IPS DF 6.9 (cell line): ENCODE measurements around the gene GFPT1.

Experiments
- DNase-seq: peaks from one replicate; pipeline ENCODE4 v3.0.0-alpha.2; 2013; ENCODE audit warnings: low read depth, low spot score
- H3K27ac ChIP-seq: one replicate; pipeline ENCODE4 v1.5.1; 2013; ENCODE audit warnings: low read length, control low read depth
- H3K27me3 ChIP-seq: 2 replicates; pipeline ENCODE4 v1.6.1; 2013; ENCODE audit warnings: mild to moderate bottlenecking, low read length; ENCODE audit not compliant: control insufficient read depth, insufficient read depth
- H3K36me3 ChIP-seq: 2 replicates; pipeline ENCODE4 v1.6.1; 2013; ENCODE audit warnings: low read length; ENCODE audit not compliant: control insufficient read depth, insufficient read depth
- H3K4me1 ChIP-seq: 2 replicates; pipeline ENCODE4 v1.6.1; 2013; ENCODE audit warnings: low read length; ENCODE audit not compliant: control insufficient read depth, insufficient read depth
- H3K4me3 ChIP-seq: 2 replicates; pipeline ENCODE4 v1.5.1; 2013; ENCODE audit warnings: mild to moderate bottlenecking, low read length
- H3K9me3 ChIP-seq: 2 replicates; pipeline ENCODE4 v1.6.1; 2013; ENCODE audit warnings: low read length, inconsistent platforms; ENCODE audit not compliant: control insufficient read depth, insufficient read depth
- WGBS: extraction: QIAGEN DNeasy Blood & Tissue Kit; methylation state at CpG from one replicate; pipeline ENCODE4 v1.1.7; 2013; ENCODE audit warnings: mixed read lengths, missing lambda C conversion rate; ENCODE audit not compliant: insufficient read length, insufficient coverage; 5-methylcytosine and 5-hydroxymethylcytosine counted together

Gene GFPT1

GRCh38 chr2:69405306-69405705 lies 18.3 kb upstream of the GFPT1 start:
- no peaks in the 10 kb centered on the region for H3K27me3 ChIP-seq
- H3K27ac ChIP-seq: no peak overlapping the region
- no peak overlapping the region for H3K4me3 ChIP-seq
- H3K36me3 ChIP-seq: peaks cover 2% of the 10 kb centered on the region; the same call in 1 of the 2 replicates
- no peaks in the 10 kb centered on the region for H3K9me3 ChIP-seq
- DNase-seq: no peak
- no peaks in the 10 kb centered on the region for H3K4me1 ChIP-seq

- H3K36me3 ChIP-seq: 0 out of 2 replicates have a peak, but pooled peaks cover 2% of the 10 kb centered on the region
- H3K27me3 ChIP-seq: no peaks in the 10 kb centered on the region
- no peak for DNase-seq
- no CpG with 5 or more reads among the region's 3 CpGs for WGBS
- H3K4me3 ChIP-seq: no peak overlapping the region
- H3K9me3 ChIP-seq: no peaks in the 10 kb centered on the region
- H3K4me1 ChIP-seq: no peaks in the 10 kb centered on the region
- no peak overlapping the region for H3K27ac ChIP-seq
Observed at GRCh38 chr2:69400121-69400520, 13.1 kb upstream of the GFPT1 start.

GRCh38 chr2:69397234-69397633 lies 10.2 kb upstream of the GFPT1 start:
- Histone ChIP-seq H3K27me3 (no peaks in the 10 kb centered on the region), H3K4me1 (no peaks in the 10 kb centered on the region), H3K36me3 (no peaks in the 10 kb centered on the region), H3K9me3 (no peaks in the 10 kb centered on the region), H3K4me3 (no peak overlapping the region), H3K27ac (no peak overlapping the region)
- no peak for DNase-seq

- no CpG with 5 or more reads among the region's 1 CpG for WGBS
- H3K9me3 ChIP-seq: no peaks in the 10 kb centered on the region
- no peak for DNase-seq
- H3K4me3 ChIP-seq: no peak overlapping the region
- no peak overlapping the region for H3K27ac ChIP-seq
- H3K27me3 ChIP-seq: no peaks in the 10 kb centered on the region
- no peaks in the 10 kb centered on the region for H3K36me3 ChIP-seq
- H3K4me1 ChIP-seq: no peaks in the 10 kb centered on the region
Observed at GRCh38 chr2:69395866-69396265, 8.8 kb upstream of the GFPT1 start.

- Histone ChIP-seq H3K9me3 (no peaks in the 10 kb centered on the region), H3K4me1 (no peaks in the 10 kb centered on the region), H3K4me3 (no peak overlapping the region), H3K27ac (no peak overlapping the region), H3K36me3 (no peaks in the 10 kb centered on the region), H3K27me3 (no peaks in the 10 kb centered on the region)
- no peak for DNase-seq
Observed at GRCh38 chr2:69393963-69394362, 6.9 kb upstream of the GFPT1 start.

GRCh38 chr2:69390471-69390870 lies 3.4 kb upstream of the GFPT1 start:
- no peak for DNase-seq
- Histone ChIP-seq H3K4me1 (no peaks in the 10 kb centered on the region), H3K27me3 (no peaks in the 10 kb centered on the region), H3K9me3 (no peaks in the 10 kb centered on the region), H3K4me3 (no peak overlapping the region), H3K27ac (no peak overlapping the region), H3K36me3 (no peaks in the 10 kb centered on the region)
- no CpG with 5 or more reads among the region's 3 CpGs for WGBS

- no peak for DNase-seq
- no peak overlapping the region for H3K4me3 ChIP-seq
- no peaks in the 10 kb centered on the region for H3K27me3 ChIP-seq
- WGBS: no CpG with 5 or more reads among the region's 3 CpGs
- H3K9me3 ChIP-seq: no peaks in the 10 kb centered on the region
- H3K4me1 ChIP-seq: no peaks in the 10 kb centered on the region
- no peak overlapping the region for H3K27ac ChIP-seq
- H3K36me3 ChIP-seq: no peaks in the 10 kb centered on the region
Observed at GRCh38 chr2:69390001-69390400, 3.0 kb upstream of the GFPT1 start.

GRCh38 chr2:69389271-69389670 lies 2.2 kb upstream of the GFPT1 start:
- WGBS: no CpG with 5 or more reads among the region's 3 CpGs
- Histone ChIP-seq H3K4me3 (no peak overlapping the region), H3K27me3 (no peaks in the 10 kb centered on the region), H3K9me3 (no peaks in the 10 kb centered on the region), H3K27ac (no peak overlapping the region), H3K4me1 (no peaks in the 10 kb centered on the region), H3K36me3 (no peaks in the 10 kb centered on the region)
- no peak for DNase-seq

GRCh38 chr2:69387770-69388481 lies 899 bp upstream of the GFPT1 start:
- Histone ChIP-seq H3K4me1 (no peaks in the 10 kb centered on the region), H3K4me3 (peak overlapping the region; percentile 99; the same call in 1 of the 2 replicates), H3K27me3 (no peaks in the 10 kb centered on the region), H3K36me3 (no peaks in the 10 kb centered on the region), H3K27ac (no peak overlapping the region), H3K9me3 (no peaks in the 10 kb centered on the region)
- no CpG with 5 or more reads among the region's 14 CpGs for WGBS
- no peak for DNase-seq

- H3K27me3 ChIP-seq: no peaks in the 10 kb centered on the region
- H3K4me1 ChIP-seq: no peaks in the 10 kb centered on the region
- H3K4me3 ChIP-seq: peak overlapping the region; percentile 99
- no CpG with 5 or more reads among the region's 6 CpGs for WGBS
- H3K36me3 ChIP-seq: no peaks in the 10 kb centered on the region
- no peak overlapping the region for H3K27ac ChIP-seq
- no peak for DNase-seq
- no peaks in the 10 kb centered on the region for H3K9me3 ChIP-seq
Observed at GRCh38 chr2:69386360-69386759, 667 bp downstream of the GFPT1 start.

GRCh38 chr2:69385443-69386151 lies 1.4 kb downstream of the GFPT1 start:
- no peak for DNase-seq

More at GRCh38 chr2:69385443-69386151, 1.4 kb downstream of the GFPT1 start:
- H3K27me3 ChIP-seq: no peaks in the 10 kb centered on the region
- no peak overlapping the region for H3K4me3 ChIP-seq
- H3K9me3 ChIP-seq: no peaks in the 10 kb centered on the region; the same call in 1 of the 2 replicates
- no peaks in the 10 kb centered on the region for H3K4me1 ChIP-seq
- no peaks in the 10 kb centered on the region for H3K36me3 ChIP-seq
- WGBS: no CpG with 5 or more reads among the region's 8 CpGs
- no peak overlapping the region for H3K27ac ChIP-seq
